VCaP (cell line): ENCODE data around the gene RBMS1.

Experiments used
- H3K27ac ChIP-seq: fragments of 450-650 bp; 2 replicates; pipeline ENCODE4 v1.5.1; 2017
- CTCF ChIP-seq: fragments of 450-650 bp; conservative IDR thresholded peaks from 2 replicates; pipeline ENCODE4 v1.5.1; 2017; ENCODE audit warnings: mild to moderate bottlenecking, moderate library complexity

Gene RBMS1

GRCh38 chr2:160343404-160343803 lies 150.2 kb downstream of the RBMS1 start:
- no peak for TF ChIP-seq CTCF
- no peak overlapping the region for H3K27ac ChIP-seq

DNA sequence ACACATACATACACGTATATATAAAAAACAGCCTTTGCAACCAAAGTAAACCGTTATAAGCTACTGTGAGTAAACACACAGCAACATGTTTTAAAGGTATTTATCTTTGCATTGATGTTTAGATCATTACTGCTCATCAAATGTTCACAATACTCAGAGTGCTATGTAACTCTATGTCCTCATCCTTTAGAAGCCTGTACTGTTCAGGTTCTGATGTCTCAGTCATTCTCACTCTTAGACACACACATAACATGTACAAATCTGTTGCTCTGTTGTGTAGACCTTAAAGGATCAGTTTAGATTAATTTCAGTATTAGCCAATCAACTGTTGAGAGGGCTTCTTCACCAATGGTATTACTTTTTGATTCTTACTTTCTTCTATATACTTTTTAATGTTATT lies 153.9 kb downstream of the RBMS1 start:
- no peak overlapping the region for H3K27ac ChIP-seq
- TF ChIP-seq CTCF = no peak

DNA sequence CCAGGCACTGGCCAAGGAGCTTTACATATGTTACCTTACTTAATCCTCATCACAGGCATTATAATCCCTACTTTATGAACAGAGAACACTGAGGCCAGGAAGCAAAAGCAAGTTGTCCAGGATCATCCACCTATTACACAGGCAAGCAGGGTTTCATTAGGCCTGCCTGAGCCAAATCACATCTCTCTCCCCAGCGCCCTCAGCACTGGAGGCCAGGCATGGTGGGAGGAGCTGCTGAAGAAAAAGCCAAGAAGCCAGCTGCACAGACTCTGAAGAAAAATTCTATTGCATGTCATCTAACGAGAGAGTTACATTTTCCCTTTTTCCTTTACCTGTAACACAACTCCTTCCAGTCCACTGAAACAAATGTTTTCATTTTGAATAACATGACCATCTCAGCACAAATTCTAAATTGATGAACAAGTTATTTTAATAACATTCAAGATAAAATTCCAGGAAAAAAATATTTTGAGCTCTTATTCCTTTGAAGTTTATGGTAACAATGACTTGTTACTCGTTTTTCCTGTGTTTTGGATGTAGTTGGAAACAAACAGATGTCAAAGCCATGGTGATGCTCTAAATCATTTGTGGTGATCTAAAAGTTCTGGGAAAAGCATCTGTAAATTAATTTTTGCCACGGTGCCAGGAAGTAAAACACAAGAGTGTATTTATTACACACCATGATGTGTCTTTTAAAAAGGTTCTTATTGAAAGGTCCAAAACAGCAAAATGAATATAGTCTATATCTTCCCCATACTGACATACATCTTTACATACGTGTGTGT lies 154.5 kb downstream of the RBMS1 start:
- TF ChIP-seq CTCF = no peak
- H3K27ac ChIP-seq = no peak overlapping the region

DNA sequence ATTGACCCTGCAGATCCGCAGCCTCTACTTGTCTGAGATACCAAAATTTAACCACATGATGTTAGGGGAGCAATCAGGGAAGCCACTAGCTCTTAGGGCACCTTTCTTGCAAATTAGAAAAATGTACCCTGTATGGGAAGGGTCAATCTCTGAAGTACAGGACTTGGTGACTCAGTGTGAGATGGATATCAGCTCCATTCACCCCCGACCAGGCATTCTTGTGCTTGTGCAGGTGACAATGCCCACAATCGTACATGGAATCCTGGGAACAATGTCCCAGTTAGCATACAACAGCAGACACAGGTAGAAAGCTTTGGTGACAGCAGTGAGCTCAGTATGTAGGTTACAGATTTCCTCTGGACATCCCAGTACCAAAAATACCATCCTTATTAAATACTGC lies 155.9 kb downstream of the RBMS1 start:
- H3K27ac ChIP-seq = no peak overlapping the region
- TF ChIP-seq CTCF = no peak

- no peak overlapping the region for H3K27ac ChIP-seq
- no peak for TF ChIP-seq CTCF
These were observed 157.0 kb downstream of the RBMS1 start for GRCh38 chr2:160336635-160337034.

GRCh38 chr2:160336105-160336504 lies 157.5 kb downstream of the RBMS1 start:
- no peak for TF ChIP-seq CTCF
- H3K27ac ChIP-seq = no peak overlapping the region

- no peak overlapping the region for H3K27ac ChIP-seq
These were observed 158.2 kb downstream of the RBMS1 start for GRCh38 chr2:160335441-160335840.

More at GRCh38 chr2:160335441-160335840, 158.2 kb downstream of the RBMS1 start:
- TF ChIP-seq CTCF = no peak
